Stimulated activated CD8-positive, alpha-beta memory T cell treated with anti-CD3 and anti-CD28 coated beads, Interleukin-12 subunit alpha, Interleukin-12 subunit beta, amount 100 ng/mL, for 4 hours (primary cell): Measurements from ENCODE around the gene HAUS8.
"Not testable (repeated sequence)": the region's sequence is repeated elsewhere in the genome, so short reads cannot be mapped to it uniquely, and the experiment has no call there.

Experiments used
- DNase-seq: peaks from one replicate; pipeline ENCODE4 v3.0.0-alpha.2; 2020; ENCODE audit warnings: low read depth

Gene HAUS8, protein sequence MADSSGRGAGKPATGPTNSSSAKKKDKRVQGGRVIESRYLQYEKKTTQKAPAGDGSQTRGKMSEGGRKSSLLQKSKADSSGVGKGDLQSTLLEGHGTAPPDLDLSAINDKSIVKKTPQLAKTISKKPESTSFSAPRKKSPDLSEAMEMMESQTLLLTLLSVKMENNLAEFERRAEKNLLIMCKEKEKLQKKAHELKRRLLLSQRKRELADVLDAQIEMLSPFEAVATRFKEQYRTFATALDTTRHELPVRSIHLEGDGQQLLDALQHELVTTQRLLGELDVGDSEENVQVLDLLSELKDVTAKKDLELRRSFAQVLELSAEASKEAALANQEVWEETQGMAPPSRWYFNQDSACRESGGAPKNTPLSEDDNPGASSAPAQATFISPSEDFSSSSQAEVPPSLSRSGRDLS

DNA sequence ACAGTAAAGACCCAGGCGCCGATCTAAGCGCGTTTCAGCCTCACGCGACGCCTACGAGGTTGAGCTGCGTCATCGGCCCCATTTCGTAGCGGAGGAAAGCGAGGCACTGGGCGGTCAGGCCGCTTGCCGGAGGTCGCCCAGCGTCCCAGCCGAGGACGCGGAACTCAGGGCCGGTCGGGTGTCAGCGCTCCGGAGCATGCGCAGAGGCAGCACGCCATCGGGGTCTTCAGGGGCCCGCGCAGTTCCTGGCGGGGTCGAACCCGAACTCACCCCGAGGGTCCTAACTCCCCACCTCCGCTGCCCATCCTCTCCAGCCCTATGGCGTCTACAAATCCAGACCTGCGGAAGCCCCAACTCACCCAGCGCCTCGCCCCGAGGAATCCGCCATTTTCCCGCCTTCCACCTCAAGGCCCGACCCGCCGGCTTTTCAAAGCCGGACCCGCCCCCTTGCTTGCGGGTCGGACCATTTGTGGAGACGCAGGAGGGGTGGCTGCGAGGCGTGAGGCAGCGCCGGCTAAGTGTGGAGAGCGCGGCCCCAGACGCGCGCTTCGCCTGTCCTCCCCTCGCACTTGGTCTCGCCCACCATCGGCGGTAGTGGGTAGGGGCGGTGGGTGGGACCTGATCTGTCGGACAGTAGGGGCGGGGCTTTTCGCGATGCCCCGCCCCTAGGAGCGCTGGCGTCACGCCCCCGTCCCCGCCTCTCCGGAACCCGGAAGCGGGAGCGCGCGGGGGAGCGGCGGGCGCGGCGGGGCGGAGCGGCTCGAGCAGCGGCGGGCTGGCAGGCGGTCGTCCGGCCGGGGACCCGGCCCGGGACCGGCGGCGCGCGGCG is at the start of gene HAUS8, which contains the start of gene MYO9B:
Gene HAUS8 (minus strand): TSS at position 418 of the 829 bp plus-strand sequence. CDS start 30 bp downstream, at position 388.
Gene MYO9B (plus strand): TSS at position 743 of the 829 bp plus-strand sequence. CDS start 25,941 bp downstream, outside the sequence.
- DNase-seq, result peak; percentile 99

DNA sequence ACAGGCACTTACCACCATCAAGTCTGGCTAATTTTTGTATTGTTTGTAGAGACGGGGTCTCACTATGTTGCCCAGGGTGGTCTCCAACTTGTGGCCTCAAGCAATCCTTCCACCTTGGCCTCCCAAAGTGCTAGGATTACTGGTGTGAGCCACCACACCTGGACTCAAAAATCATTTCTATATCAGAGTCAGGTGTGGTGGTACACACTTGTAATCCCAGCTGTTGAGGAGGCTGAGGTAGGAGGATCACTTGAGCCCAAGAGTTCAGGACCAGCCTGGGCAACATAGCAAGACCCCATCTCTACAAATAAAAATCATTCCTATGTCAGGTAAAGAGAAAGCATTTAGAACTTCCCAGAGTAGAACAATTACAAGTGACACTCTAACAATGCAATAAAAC is 48.8 kb upstream of the HAUS8 start:
- no peak for DNase-seq

DNA sequence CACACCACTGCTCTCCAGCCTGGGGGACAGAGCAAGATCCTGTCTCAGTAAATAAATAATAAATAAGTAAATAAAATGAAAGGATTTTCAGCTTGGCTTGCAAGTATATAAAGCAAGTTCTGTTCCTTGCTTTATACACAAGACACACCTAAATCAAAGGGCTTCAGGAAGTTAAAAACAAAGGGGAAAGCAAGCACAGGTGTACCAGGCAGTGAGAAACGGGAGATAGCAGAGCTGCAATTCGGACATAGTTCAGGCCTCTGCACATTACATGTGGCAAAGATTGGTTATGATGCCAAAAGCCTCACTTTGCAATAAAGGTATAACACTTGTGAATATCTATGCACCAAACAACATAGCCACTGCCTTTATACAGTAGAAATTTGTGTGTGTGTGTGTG is 47.8 kb upstream of the HAUS8 start:
- no peak for DNase-seq

DNA sequence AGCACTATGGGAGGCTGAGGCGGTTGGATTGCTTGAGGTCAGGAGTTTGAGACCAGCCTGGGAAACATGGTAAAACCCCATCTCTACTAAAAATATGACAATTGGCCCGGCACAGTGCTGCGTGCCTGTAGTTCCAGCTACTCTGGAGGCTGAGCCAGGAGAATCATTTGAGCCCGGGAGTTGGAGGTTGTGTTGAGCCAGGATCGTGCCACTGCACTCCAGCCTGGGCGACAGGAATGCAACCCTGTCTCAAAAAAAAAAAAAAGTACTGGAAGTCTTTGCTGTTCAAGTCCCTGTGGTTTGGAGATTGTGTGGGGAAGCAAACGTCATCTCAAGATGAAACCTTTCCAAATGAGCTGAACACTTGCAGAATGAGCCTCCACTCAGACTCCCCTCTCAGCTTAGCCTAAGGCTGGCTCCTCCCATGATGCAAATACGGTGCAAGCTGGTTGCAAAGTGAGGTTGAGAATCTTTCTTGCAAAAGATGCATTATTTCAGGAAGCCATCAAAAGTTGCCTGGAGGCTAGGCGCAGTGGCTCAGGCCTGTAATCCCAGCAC is 46.6 kb upstream of the HAUS8 start:
- DNase-seq, result no peak

DNA sequence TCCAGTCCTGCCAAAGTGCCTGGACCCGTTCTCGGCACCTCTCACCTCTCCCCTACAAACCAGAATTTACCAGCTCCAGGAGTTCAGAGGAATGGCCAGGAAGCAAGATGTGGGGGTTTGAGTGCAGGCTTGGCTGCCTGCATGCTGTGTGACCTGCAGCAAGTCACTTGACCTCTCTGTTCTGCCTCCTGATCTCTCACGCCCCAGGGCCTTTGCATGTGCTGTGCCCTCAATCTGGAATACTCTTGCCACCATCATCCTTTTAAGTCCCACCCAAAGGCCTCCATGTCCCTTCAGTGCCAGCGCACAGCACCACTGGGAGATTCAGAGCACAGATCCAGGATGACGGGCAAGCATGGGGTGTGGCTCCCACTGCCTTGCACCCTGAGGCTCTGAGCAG is 43.7 kb upstream of the HAUS8 start:
- DNase-seq, result no peak

DNA sequence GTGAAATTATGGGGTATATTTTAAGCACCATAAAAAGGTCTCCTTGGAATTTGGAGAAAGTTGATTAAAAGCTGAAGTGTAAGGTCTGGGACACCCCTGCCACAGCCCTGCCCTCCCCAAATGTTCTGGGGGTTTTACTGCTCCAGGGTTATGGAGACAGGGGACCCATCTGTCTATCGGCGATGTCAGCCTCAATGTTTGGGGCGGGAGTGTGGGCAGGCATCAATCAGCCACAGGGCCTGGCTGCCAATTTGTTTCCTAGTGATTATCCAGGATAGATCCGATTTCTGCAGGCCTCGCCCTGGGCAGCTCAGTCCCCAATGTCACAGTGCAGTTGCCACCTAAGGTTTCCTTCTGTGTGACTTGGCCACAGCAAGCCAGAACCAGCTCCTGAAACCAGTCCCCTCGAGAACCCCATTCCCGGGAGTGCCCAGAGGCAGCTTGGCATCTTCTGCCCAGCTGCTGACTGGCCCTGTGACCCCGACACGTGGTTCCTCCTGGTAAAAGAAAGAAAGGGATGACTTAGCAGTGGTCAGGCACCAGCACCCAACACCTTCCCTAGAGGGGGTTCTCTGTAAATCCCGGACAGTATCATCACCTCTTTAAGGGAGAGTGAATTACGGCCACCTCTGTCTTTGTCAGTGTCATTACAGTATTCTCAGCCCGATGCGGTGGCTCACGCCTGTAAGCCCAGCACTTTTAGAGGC is 41.9 kb upstream of the HAUS8 start:
- DNase-seq, result no peak

DNA sequence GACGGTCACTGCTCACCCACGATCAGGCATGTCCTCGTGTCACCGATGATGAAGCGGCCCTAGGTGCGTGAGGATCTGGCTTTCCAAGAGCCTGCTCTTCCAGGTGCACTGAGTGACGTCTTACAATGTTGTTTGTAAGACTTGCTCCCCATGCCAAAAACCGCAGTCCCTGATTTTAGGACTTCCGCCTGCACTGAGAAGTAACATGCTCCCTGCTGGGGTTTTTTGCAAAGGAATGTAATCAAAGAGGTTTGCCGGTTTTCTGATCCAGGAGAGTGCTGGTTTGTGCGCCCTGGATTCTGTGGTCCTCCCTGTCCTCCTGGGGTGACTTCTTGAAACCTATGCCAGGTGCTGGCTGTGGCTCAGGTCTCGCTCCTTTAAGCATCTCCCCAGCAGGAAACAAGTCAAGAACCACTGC is 39.2 kb upstream of the HAUS8 start:
- DNase-seq, result no peak

DNA sequence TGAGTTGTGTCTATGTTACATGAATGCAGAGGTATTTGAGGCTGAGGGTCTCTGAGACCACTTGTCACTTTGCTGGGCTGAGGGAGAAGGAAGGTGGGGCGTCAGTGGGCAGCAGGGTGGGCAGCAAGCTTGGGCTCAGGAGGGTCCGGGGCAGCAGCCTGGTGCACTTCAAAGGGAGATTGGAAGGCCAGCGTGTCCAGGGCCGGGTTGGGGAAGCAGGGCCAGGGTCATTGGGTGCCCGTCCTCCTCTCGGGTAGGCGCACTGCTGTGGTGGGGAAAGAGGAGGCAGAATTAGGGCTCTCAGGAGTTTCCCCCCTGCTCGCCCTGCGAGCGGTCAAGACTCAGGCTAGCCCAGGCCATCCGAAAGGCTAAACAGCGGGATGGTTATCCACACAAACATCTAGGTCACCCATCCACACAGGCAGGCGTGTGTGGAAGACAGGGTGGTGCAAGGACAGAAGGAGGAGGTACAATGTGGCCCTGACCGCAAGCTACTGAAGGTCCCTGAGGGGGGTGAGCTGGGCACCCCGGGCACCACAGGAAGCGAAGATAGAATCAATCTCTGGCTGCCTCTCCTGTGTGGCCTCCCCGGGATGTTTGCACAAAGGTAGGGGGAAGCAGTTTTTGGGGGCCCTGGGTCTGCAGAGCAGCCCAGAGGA is 38.0 kb upstream of the HAUS8 start:
- DNase-seq, result no peak

DNA sequence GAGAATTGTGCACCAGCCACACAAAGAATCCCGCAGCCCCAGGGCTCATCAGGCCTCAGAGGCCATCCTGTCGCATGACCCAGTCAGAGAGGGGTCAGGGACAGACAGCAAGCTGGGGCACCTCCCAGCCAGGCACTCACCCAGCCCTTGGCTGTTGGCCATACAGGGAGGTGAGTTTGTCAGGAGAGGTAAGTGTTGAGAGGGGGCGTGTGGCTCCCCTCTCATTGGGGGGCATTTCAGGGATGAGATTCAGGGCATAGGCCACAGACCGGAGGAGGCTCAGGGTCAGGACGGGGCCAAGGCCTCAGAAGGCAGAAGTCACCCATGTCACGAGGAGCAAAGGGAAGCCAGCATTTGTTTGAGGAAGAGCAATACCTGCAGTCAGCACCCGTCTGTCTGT is 37.4 kb upstream of the HAUS8 start:
- DNase-seq, result no peak

DNA sequence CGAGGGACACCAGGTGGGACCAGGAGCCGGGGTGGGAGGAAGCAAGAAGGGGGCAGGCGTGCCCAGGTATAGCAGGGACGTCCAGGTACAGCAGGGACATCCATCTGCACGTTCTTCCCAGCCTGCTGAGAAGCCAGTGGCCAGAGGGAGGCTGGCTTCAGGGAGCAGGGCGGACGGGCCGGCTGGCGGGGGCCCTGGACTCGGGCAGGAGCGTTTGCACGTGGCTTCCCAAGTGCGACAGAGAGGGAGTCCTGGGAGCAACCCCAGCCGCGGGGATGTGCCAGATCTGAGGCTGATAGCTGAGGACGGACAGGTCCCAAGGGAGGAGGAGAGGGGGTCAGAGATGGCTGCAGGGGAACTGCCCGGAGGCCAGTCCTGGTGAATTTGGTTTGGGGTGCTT is 37.0 kb upstream of the HAUS8 start:
- no peak for DNase-seq

DNA sequence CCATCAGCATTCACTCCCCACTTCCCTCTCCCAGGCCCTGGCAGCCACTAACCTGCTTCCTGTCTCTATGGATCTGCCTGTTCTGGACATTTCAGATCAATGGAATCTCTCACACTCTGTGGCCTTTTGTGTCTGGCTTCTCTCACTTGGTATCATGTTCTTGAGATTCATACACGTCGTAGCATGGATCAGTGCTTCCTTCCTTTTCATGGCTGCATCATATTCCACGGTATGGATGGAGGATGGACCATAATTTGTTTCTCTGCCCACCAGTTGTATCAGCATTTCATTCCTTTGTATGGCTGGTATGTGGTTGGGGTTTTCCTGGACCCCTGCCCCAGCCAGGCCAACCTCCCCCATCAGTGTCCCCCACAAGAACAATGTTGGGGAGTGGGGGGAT is 36.5 kb upstream of the HAUS8 start:
- DNase-seq, result no peak

DNA sequence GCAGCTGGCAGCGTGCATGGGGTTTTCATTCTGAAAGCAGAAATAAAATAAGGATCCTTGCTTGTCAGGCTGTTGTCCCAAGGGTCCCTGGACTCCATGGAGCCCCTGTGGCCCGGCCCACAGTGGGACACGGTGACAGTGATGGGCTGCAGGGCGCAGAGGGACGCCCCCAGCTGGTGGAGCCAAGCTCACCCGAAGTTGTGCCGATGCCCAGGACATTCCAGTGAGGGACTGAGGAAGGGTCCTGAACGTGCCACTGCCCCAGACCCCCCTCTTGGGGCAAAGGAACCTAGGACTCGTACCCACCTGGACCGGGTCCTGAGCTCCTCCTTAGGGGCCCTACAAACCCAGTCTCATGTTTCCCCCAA is 35.3 kb upstream of the HAUS8 start:
- DNase-seq, result no peak

DNA sequence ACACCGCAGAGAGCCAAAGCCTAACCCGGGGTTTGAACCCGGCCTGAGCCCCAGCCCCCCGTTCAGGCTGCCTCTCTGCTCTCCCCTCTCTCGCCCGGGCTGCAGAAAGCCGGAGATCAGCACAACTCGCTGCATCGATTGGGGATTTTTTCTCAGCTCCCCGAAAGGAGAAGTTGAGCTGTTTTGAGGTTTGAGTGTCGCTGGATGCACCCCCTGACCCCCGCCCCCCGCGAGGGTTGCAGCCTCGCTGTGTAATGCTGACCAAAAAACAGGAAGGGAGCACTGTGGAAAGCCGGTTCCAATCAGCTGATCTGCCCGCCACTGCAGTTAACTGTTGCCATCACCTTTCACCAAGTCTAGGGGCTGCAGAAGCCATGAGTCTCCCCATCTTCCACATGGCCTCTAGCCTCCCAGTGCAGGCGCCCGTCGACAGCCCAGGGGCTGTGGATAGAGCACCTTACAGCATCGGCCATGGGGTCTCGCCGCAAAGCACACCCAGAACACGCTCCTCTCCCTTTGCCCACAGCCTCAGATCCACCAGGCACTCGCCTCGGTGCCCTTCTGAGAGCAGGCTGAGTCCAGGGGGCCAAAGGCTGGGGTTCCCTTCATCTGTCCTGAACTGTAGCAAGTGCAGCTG is 34.8 kb upstream of the HAUS8 start:
- DNase-seq, result no peak

DNA sequence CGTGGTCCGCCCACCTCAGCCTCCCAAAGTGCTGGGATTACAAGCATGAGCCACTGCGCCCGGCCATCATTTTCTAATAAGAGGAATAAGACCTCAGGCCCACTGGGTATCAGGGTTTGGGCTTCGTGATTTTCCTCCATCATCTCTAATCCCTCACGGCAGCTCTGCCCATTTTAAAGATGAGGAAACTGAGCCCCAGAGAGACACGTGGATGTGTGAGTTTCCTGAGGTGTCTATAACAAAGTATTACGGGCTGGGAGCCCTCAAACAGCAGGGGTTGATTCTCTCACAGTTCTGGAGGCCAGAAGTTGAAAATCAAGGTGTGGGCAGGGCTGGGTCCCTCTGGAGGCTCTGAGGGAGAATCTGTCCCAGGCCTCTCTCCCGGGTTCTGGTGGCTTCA is 34.0 kb upstream of the HAUS8 start:
- DNase-seq, result no peak

DNA sequence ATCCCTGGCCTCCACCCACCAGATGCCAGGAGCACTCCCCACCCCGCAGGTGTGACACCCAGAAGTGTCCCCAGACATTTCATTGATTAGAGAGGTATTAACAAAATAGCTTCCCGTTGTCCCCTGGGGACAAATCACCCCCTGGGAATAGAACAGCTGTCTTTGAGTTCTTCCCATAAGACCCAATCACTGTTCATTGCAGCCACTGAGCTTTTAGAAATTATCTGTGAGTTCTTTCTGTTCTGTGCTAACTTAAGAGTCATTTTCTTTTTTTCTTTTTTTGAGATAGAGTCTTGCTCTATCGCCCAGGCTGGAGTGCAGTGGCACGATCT is 33.2 kb upstream of the HAUS8 start:
- DNase-seq, result no peak

DNA sequence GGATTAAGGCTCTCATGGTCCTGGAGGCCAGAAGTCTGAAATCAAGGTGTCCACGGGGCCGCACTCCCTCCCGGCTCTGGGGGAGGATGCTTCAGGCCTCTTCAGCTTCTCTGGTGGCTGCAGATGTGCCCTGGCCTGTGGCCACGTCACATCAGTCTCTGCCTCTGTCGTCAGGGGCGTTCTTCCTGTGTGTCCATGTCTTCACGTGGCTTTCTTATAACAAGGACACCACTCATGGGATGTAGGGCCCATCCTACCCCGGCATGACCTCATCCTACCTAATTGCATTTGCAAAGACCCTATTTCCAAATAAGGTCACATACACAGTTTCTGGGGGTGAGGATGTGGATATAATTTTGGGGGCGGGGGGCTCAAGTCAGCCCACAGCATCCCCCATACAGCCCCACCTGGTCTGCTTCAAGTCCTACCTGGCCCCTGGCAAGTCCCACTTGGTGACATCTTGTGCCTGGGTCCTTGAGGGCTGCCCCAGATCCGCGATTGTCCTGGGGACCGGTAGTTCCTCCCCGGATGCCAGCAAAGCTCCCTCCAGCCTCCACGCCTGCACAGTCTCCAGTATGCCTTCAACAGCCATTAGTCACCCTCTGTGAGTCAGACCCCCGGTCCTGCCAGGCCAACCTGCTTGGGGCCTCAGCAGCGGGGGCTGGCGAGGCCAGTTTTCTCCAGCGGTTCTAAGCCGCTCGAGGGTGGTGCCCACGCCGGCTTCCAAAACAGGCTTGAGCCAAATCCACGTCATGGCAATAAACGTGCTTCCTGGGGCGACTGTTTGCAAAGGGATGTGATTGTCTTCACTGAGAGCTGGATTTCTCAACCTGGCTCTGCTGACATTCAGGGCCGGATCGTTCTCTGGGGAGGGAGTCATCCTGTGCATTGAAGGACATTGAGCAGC is 32.5 kb upstream of the HAUS8 start:
- DNase-seq, result no peak

DNA sequence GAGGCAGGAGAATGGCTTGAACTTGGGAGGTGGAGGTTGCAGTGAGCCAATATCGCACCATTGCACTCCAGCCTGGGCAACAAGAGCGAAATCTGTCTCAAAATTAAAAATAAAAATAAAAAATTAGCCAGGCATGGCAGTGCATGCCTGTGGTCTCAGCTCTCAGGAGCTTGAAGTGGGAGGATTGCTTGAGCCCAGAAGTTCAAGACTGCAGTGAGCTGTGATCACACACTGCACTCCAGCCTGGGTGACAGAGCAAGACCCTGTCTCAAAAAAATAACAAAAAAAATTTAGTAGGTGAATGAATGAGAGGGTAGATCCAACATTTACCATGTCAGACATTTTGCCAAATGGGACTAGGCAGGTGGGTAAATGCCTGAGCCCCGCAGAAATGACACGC is 31.7 kb upstream of the HAUS8 start:
- not testable (repeated sequence) for DNase-seq

DNA sequence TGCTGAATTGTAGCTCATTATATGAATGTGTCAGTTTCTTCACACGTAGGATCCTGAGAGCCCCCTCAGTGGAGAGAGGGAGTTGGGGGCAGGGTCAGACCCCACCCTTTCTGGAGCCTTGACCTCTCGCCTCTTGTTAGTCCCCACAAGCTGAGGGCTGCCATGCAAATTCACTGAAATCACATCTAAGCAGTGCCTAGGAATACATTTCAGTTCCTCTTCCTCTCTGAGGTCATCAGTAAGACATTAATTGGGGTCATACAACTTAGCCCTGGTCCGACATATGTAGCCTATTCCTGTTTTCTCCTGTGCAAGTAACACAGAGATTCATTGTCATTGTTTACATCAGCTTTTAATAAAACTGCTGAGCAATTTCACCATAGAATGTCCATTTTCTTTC is 30.3 kb upstream of the HAUS8 start:
- DNase-seq, result no peak

DNA sequence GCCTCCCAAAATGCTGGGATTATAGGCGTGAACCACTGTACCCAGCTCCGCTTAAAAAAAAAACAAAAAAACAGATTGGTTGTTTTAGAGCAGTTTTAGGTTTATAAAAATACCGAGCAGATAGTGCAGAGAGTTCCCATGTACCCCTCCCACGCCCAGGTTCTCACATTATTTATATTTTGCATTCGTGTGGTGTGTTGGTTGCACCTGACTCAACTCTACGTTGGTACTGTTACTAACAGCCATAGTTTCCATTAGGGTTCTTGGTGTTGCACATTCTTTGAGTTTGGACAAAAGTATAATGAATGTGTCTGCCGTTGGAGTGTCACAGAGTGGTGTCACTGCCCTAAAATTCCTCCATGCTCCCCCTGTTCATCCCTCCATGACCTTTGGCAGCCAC is 29.4 kb upstream of the HAUS8 start:
- no peak for DNase-seq

DNA sequence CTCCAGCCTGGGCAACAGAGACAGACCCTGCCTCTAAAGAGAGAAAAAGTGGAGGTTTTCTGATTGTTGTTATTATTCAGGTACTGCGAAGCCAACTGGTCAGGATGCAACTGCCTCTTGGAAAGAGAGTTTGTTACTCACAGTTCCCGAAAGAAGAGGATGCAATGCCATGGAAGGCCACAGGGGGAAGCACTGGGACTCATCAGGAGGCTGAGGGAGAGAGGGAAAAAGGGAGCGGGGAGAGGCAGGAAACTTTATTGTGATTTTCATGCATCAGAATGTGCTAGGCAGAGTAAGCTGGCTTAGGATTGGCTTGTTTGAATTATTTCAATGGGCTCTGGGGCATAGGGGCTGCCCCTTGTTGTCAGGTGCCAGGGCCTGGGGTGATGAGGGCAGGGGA is 27.9 kb upstream of the HAUS8 start:
- DNase-seq, result no peak
